Panc1 (cell line): ENCODE measurements around the gene NACC1. TPM values are rescaled to one million over a fixed set of nuclear protein-coding genes. Genes with fewer than 3 reads are reported as not detected.

ENCODE experiments used
- ATAC-seq: fragments of 200-7000 bp; cut with Tn5 transposase; 2 replicates; pipeline ENCODE4 v1.9.1; 2020; ENCODE audit warnings: mild to moderate bottlenecking, moderate library complexity
- BruUV-seq: library from RNA; stranded (reverse); fragments of 400-500 nt; replicated peaks from 2 replicates; lab custom pipeline; 2021; lab: Mats Ljungman, UMichigan
- CTCF ChIA-PET: fragments of 300-600 bp; sonication (Branson Sonifier 250); formaldehyde crosslinking; loops from one replicate; lab custom pipeline; 2022; ENCODE audit warnings: antibody characterized with exemption; lab: Charles Lee
- POLR2A ChIA-PET: fragments of 300-600 bp; sonication (Branson Sonifier 250); formaldehyde crosslinking; loops from one replicate; lab custom pipeline; 2022; ENCODE audit warnings: antibody characterized with exemption; lab: Charles Lee
- DNase-seq: peaks from one replicate; pipeline ENCODE4 v3.0.0-alpha.2; 2010; ENCODE audit warnings: low read depth, low spot score
- H3K27ac ChIP-seq: 2 replicates; pipeline ENCODE4 v1.5.1; 2011; ENCODE audit warnings: mild to moderate bottlenecking, low read length, inconsistent platforms
- H3K27me3 ChIP-seq: fragments of 200-500 bp; sonication (Bioruptor generic); 2 replicates; pipeline ENCODE4 v1.6.0; 2014; ENCODE audit warnings: low read length, inconsistent platforms; ENCODE audit not compliant: control insufficient read depth, insufficient read depth
- H3K36me3 ChIP-seq: fragments of 200-500 bp; sonication (Bioruptor generic); 2 replicates; pipeline ENCODE4 v1.5.1; 2014; ENCODE audit warnings: inconsistent platforms, mild to moderate bottlenecking, low read length, moderate library complexity; ENCODE audit not compliant: control insufficient read depth, insufficient read depth
- H3K4me1 ChIP-seq: 2 replicates; pipeline ENCODE4 v1.5.1; 2011; ENCODE audit warnings: inconsistent platforms, mild to moderate bottlenecking, low read length, moderate library complexity; ENCODE audit not compliant: control insufficient read depth, insufficient read depth
- H3K4me3 ChIP-seq, 2 experiments: 2 replicates each; pipeline ENCODE4 v1.5.1; 2011 to 2012; ENCODE audit warnings: low read depth in 2 of 2, low read length in 2 of 2, mild to moderate bottlenecking in 2 of 2, inconsistent platforms in 1 of 2, moderate library complexity in 1 of 2
- H3K9me3 ChIP-seq: fragments of 200-500 bp; sonication (Bioruptor generic); 2 replicates; pipeline ENCODE4 v1.5.1; 2014; ENCODE audit warnings: low read depth, mild to moderate bottlenecking, inconsistent platforms, low read length, moderate library complexity; ENCODE audit not compliant: control insufficient read depth, insufficient read depth
- POLR2AphosphoS5 ChIP-seq: IDR thresholded peaks from 2 replicates; pipeline ENCODE4 v1.6.1; 2012; ENCODE audit warnings: mild to moderate bottlenecking, low read depth, low read length, moderate library complexity
- SIN3A ChIP-seq: IDR thresholded peaks from 2 replicates; pipeline ENCODE4 v1.6.1; 2012; ENCODE audit warnings: low read depth, mild to moderate bottlenecking, low read length, moderate library complexity, borderline replicate concordance; ENCODE audit not compliant: insufficient read depth
- TCF7L2 ChIP-seq: IDR thresholded peaks from 2 replicates; pipeline ENCODE4 v1.6.1; 2011; ENCODE audit warnings: mild to moderate bottlenecking, low read depth, low read length, inconsistent platforms
- in situ Hi-C: cut with HindIII; loops from 2 replicates; pipeline ENCODE4 v1.10.0; 2016; ENCODE audit warnings: low sequenced_read_pairs, low pct_unique_long_range_greater_than_20kb
- intact Hi-C: fragments of 100-400 bp; cut with micrococcal nuclease; formaldehyde crosslinking; loops from one replicate; pipeline ENCODE4 v1.10.0; 2022; ENCODE audit not compliant: unreplicated experiment
- total RNA-seq: library from RNA; stranded (reverse); gene quantifications from one replicate; pipeline ENCODE4 v1.2.1, GENCODE V29; 2021; ENCODE audit not compliant: unreplicated experiment
- TF ChIP-seq, protein P1 (sequence below): fragments of 450-650 bp; IDR thresholded peaks from 2 replicates; pipeline ENCODE4 v1.5.1; 2017; ENCODE audit warnings: mild to moderate bottlenecking
- TF ChIP-seq, protein P2 (sequence below), 2 experiments: IDR thresholded peaks; 2 replicates each; pipeline ENCODE4 v1.6.1; 2011 to 2012; ENCODE audit warnings: low read depth in 2 of 2, control low read depth in 1 of 2, low read length in 1 of 2, mild to moderate bottlenecking in 1 of 2, moderate library complexity in 1 of 2; ENCODE audit not compliant: insufficient read depth in 1 of 2

NACC1 gene
- total RNA-seq, 1 experiment from 2014 or later, result 129 TPM

DNA sequence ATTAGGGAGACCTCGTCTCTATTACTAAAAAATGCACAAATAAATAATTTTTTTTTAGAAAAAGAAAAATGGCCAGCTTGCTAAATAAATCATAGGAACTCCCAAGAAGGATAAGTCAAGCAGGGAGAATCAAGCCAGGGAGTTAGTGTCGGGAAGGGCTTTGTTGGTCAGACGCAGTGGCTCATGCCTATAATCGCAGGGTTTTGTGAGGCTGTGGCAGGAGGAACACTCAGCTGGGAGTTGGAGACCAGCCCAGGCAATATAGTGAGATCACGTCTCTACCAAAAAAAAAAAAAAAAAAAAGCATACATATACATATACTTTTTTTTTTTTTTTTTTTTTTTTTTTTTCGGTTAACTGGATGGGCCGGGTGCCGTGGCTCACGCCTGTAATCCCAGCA lies 9.0 kb downstream of the NACC1 start:
- DNase-seq (no peak), ATAC-seq (no peak)
- Histone ChIP-seq H3K36me3 (no peaks in the 10 kb centered on the region), H3K27me3 (no peaks in the 10 kb centered on the region), H3K9me3 (no peaks in the 10 kb centered on the region), H3K4me3 (no peak overlapping the region), H3K27ac (no peak overlapping the region), H3K4me1 (no peaks in the 10 kb centered on the region)
- in situ Hi-C loops, result no loop called here
- intact Hi-C loops, result no loop called here
- ChIA-PET CTCF (no interaction called here), POLR2A (interaction anchor here (0.6 kb wide), 1 partner anchor 113 kb away, joined by 5 read pairs; no protein-coding TSS in a partner anchor)
- no TSS peak for BruUV-seq
- no peak for TF ChIP-seq POLR2AphosphoS5
- no peak for TF ChIP-seq SIN3A

DNA sequence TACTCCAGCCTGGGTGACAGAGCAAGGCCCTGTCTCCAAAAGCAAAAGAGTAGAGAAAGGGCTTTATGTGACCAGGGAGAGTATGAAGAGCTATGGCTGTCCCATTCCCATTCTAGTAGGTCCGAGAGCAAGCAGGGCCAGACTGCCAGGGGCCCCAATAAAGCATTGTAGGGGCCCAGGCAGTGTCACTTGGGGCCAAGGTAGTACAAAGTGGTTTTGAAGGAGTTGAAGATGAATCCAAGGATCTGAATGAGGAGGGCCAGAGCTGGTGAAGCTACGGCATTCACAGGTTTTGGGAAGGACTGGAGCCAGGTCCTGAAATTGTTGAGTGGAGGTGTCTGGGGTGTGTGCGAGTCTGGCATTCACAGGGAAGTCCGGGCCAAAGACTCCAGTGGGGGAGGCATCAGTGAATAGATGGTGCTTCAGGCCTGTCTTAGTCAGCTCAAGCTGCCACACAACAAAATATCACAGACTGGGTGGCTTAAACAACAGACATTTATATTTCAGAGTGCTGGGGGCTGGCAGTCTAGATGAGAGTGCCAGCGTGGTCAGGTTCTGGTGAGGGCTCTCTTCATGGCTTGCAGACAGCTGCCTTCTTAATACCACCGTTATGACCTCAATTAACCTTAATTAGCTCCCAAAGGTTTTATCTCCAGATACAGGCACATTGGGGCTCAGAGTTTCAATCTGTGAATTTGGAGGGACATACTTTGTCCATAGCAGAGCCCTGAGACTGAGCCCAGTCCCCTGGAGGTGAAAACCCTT lies 9.9 kb downstream of the NACC1 start:
- TF ChIP-seq, protein P1, sequence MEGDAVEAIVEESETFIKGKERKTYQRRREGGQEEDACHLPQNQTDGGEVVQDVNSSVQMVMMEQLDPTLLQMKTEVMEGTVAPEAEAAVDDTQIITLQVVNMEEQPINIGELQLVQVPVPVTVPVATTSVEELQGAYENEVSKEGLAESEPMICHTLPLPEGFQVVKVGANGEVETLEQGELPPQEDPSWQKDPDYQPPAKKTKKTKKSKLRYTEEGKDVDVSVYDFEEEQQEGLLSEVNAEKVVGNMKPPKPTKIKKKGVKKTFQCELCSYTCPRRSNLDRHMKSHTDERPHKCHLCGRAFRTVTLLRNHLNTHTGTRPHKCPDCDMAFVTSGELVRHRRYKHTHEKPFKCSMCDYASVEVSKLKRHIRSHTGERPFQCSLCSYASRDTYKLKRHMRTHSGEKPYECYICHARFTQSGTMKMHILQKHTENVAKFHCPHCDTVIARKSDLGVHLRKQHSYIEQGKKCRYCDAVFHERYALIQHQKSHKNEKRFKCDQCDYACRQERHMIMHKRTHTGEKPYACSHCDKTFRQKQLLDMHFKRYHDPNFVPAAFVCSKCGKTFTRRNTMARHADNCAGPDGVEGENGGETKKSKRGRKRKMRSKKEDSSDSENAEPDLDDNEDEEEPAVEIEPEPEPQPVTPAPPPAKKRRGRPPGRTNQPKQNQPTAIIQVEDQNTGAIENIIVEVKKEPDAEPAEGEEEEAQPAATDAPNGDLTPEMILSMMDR, result no peak
- no peak for TF ChIP-seq SIN3A
- no peak for TF ChIP-seq TCF7L2
- TF ChIP-seq POLR2AphosphoS5, result no peak
- TF ChIP-seq, protein P2, sequence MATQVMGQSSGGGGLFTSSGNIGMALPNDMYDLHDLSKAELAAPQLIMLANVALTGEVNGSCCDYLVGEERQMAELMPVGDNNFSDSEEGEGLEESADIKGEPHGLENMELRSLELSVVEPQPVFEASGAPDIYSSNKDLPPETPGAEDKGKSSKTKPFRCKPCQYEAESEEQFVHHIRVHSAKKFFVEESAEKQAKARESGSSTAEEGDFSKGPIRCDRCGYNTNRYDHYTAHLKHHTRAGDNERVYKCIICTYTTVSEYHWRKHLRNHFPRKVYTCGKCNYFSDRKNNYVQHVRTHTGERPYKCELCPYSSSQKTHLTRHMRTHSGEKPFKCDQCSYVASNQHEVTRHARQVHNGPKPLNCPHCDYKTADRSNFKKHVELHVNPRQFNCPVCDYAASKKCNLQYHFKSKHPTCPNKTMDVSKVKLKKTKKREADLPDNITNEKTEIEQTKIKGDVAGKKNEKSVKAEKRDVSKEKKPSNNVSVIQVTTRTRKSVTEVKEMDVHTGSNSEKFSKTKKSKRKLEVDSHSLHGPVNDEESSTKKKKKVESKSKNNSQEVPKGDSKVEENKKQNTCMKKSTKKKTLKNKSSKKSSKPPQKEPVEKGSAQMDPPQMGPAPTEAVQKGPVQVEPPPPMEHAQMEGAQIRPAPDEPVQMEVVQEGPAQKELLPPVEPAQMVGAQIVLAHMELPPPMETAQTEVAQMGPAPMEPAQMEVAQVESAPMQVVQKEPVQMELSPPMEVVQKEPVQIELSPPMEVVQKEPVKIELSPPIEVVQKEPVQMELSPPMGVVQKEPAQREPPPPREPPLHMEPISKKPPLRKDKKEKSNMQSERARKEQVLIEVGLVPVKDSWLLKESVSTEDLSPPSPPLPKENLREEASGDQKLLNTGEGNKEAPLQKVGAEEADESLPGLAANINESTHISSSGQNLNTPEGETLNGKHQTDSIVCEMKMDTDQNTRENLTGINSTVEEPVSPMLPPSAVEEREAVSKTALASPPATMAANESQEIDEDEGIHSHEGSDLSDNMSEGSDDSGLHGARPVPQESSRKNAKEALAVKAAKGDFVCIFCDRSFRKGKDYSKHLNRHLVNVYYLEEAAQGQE (IDR thresholded peaks at IDR 0.05; ENCODE audit: insufficient read depth in 1 of 2, low read depth in 2 of 2, low read length in 1 of 2), result no peak
- Histone ChIP-seq H3K27ac (no peak overlapping the region), H3K9me3 (no peaks in the 10 kb centered on the region), H3K36me3 (no peaks in the 10 kb centered on the region), H3K27me3 (no peaks in the 10 kb centered on the region), H3K4me1 (no peaks in the 10 kb centered on the region), H3K4me3 (no peak overlapping the region)
- BruUV-seq, result TSS peak; percentile 29
- CTCF ChIA-PET, result no interaction called here
- intact Hi-C loops, result no loop called here
- no peak for DNase-seq
- POLR2A ChIA-PET, result interaction anchor here (0.6 kb wide), 1 partner anchor 18 kb away, joined by 3 read pairs; no protein-coding TSS in a partner anchor
- 0 out of 2 replicates have a peak, but pooled peaks have one; percentile 10 for ATAC-seq
- in situ Hi-C loops, result no loop called here

DNA sequence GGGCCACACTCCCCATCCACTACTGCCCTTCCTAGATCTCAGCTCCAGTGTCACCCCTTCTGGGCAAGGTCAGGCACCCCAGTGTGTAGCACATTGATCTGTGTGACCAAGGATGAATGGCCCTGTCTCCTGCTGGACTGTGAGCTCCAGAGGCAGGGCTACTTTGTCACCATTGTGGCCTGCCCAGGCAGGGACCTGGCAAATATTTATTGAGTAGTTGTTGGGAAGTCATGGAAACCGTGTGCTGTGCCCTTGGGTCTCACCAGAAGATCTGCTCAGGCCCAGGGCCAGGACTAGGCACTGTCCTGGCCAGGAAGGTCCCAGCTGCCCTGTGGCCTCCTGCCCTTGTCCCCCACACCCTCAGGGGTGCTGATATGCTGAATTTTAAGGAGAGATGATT lies 10.5 kb downstream of the NACC1 start:
- Histone ChIP-seq H3K27me3 (no peaks in the 10 kb centered on the region), H3K4me3 (no peak overlapping the region), H3K4me1 (no peaks in the 10 kb centered on the region), H3K27ac (no peak overlapping the region), H3K9me3 (no peaks in the 10 kb centered on the region), H3K36me3 (no peaks in the 10 kb centered on the region)
- intact Hi-C loops (no loop called here), in situ Hi-C loops (no loop called here)
- no TSS peak for BruUV-seq
- TF ChIP-seq, protein P1, result no peak
- TF ChIP-seq POLR2AphosphoS5, result no peak
- no peak for TF ChIP-seq TCF7L2
- no peak for TF ChIP-seq SIN3A
- TF ChIP-seq, protein P2 (IDR thresholded peaks at IDR 0.05; ENCODE audit: insufficient read depth in 1 of 2, low read depth in 2 of 2, low read length in 1 of 2), result no peak
- ATAC-seq (no peak), DNase-seq (no peak)
- POLR2A ChIA-PET, result interaction anchor here (0.6 kb wide), 2 partner anchors 18 to 169 kb away, joined by 3 to 4 read pairs; no protein-coding TSS in a partner anchor
- CTCF ChIA-PET, result no interaction called here
